CD1c-positive myeloid dendritic cell (primary cell): ENCODE measurements around the gene MAST1.
"Not testable (repeated sequence)": the region's sequence is repeated elsewhere in the genome, so short reads cannot be mapped to it uniquely, and the experiment has no call there.

Experiments
- DNase-seq: peaks from one replicate; pipeline ENCODE4 v3.0.0-alpha.2; 2016; ENCODE audit errors: extremely low spot score

The MAST1 gene

DNA sequence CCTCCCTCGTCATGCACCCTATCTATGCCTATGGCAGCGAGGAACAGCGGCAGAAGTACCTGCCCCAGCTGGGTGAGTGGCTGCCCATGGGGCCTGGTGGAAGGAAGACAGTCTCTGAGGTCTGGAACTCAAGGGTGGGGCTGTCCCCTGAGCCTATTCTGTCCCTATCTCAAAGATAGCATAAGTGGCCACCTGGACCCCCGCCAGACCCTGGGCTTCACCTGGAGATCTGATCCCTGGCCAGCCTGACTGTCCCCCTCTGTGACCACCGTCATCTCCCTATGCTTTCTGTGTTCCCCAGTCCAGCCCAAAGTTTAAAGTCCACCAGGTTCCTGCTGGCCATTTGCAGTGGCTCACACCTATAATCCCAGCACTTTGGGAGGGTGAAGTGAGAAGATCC is 55.3 kb downstream of the MAST1 start:
- DNase-seq, result no peak

- no peak for DNase-seq
These were observed 58.1 kb downstream of the MAST1 start for GRCh38 chr19:12896460-12896859.

- no peak for DNase-seq
These were observed 61.7 kb downstream of the MAST1 start for GRCh38 chr19:12899891-12900518.

GRCh38 chr19:12907166-12907565 is 68.9 kb downstream of the MAST1 start:
- no peak for DNase-seq

DNA sequence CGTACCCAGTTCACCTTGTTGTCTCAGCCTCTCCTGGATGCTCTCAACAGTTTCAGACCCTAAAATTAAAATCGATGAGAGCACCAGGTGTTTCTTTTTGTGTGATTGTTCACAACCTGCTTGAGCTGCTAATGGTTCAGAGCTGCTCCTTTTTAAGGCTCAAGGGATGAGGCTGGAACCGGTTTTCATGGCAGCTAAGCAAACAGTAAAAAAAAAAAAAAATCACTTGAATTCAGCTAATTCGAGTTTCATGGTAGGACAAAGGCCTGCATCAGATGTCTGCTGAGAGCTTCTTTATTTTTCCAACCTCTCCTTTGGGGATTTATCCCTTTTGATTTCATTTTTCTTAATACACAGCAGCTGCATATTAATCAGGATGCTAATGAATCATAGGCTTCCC is 74.3 kb downstream of the MAST1 start:
- no peak for DNase-seq

DNA sequence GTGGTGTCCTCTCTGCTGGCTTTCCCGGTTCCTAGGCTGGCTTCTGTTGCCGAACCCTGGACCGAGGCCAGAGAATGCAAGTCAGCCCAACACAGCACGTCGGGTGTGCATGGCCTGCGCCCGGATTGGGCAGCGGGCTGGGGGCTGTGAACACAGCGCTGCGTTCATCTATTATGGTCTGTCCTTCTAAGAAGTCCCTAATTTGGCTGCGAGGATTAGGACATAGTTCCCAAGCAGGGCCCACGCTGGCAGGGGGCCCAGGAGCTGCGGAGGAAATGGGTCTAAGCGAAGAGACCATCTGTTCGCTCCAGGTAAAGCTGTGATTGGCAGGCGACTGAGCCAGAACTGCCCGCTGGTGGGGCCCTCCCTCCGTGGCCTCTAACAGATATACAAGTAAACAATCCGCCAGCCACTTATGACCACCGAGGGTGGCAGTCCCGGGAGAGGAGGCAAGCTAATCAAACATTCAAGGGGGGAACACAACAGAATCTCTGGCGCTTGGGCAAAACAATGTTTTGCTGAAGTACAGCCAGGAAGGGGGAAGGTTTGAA is 74.8 kb downstream of the MAST1 start:
- DNase-seq, result no peak

DNA sequence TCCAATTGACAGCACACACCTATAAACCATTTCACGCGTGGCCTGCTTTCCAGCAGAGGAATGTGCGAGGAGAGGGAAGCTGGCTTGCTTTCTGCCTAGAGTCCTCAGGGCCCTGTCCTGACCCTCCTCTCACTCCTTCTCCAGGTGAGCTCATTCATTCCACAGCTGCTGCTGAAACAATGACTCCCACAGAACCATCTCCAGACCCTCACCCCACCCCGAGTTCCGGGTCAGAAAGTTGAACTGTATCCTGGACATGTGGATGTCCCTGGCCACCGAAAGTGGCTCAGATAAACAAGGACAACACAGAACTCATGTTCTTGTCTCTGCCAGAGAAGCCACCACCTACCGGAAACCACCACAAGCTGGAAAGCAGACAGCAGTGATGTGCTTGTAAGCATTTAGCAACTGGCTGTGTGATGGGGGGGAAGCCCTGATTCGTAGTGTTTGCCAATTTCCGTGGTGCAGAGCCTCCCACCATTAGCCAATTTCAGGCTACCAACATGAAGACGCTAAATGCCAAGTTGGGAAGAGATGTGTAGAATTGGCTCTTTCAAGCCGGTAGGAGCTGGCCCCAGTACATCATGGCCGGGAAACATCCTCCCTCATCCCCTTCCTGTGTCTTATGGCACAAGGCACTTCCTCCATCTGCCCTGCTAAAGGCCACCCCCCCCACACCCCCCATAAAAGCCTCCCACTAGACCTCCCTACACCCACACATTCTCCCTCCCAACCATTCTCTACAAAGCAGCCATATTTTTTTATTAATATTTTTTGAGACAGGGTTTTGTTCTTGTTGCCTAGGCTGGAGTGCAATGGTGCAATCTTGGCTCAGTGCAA is 75.8 kb downstream of the MAST1 start:
- peak; percentile 26 for DNase-seq

GRCh38 chr19:12915860-12916259 is 77.5 kb downstream of the MAST1 start:
- not testable (repeated sequence) for DNase-seq

- DNase-seq, result no peak
These were observed 79.9 kb downstream of the MAST1 start for GRCh38 chr19:12918253-12918652.

- DNase-seq, result no peak
These were observed 82.7 kb downstream of the MAST1 start for GRCh38 chr19:12921047-12921446.

- no peak for DNase-seq
These were observed 84.6 kb downstream of the MAST1 start for GRCh38 chr19:12922959-12923358.
